ENCODE measurements around the gene ZEB1. TPM values are rescaled to one million over a fixed set of nuclear protein-coding genes. Genes with fewer than 3 reads are reported as not detected.

The ZEB1 gene
- total RNA-seq, 3 donors from 2014 or later = 28.2 to 113 (median 71.1) TPM

- intact Hi-C loops (cut with DNase I; ENCODE audit: low total_unique reads) = no loop called here
These were observed 27.9 kb upstream of the ZEB1 start for GRCh38 chr10:31291123-31291522.

GRCh38 chr10:31294558-31294957 is 24.5 kb upstream of the ZEB1 start:
- TF ChIP-seq POLR2AphosphoS5 (IDR thresholded peaks at IDR 0.05) (no peak), POLR2A (IDR thresholded peaks at IDR 0.05) (no peak), CTCF (IDR thresholded peaks at IDR 0.05) (no peak)

More at GRCh38 chr10:31291123-31291522, 27.9 kb upstream of the ZEB1 start:
- DNase-seq (ENCODE audit: low spot score in 2 of 2) = no peak
- H3K9me3 ChIP-seq = no peaks in the 10 kb centered on the region
- TF ChIP-seq POLR2A (IDR thresholded peaks at IDR 0.05) (no peak), POLR2AphosphoS5 (IDR thresholded peaks at IDR 0.05) (no peak), CTCF (IDR thresholded peaks at IDR 0.05) (no peak)
- H3K27me3 ChIP-seq = no peaks in the 10 kb centered on the region
- H3K27ac ChIP-seq = no peak overlapping the region
- H3K4me3 ChIP-seq = no peak overlapping the region
- H3K36me3 ChIP-seq = no peaks in the 10 kb centered on the region
- H3K4me1 ChIP-seq = no peaks in the 10 kb centered on the region

GRCh38 chr10:31296754-31297153 is 22.3 kb upstream of the ZEB1 start:
- no peak overlapping the region for H3K27ac ChIP-seq
- TF ChIP-seq POLR2A (IDR thresholded peaks at IDR 0.05) = no peak
- TF ChIP-seq CTCF (IDR thresholded peaks at IDR 0.05) = no peak
- TF ChIP-seq POLR2AphosphoS5 (IDR thresholded peaks at IDR 0.05) = no peak
- intact Hi-C loops (cut with DNase I; ENCODE audit: low total_unique reads) = no loop called here

More at GRCh38 chr10:31294558-31294957, 24.5 kb upstream of the ZEB1 start:
- no peak for DNase-seq (ENCODE audit: low spot score in 2 of 2)
- H3K4me1 ChIP-seq = no peaks in the 10 kb centered on the region
- H3K4me3 ChIP-seq = no peak overlapping the region
- H3K27me3 ChIP-seq = no peaks in the 10 kb centered on the region
- H3K36me3 ChIP-seq = no peaks in the 10 kb centered on the region
- no peaks in the 10 kb centered on the region for H3K9me3 ChIP-seq
- intact Hi-C loops (cut with DNase I; ENCODE audit: low total_unique reads) = no loop called here
- no peak overlapping the region for H3K27ac ChIP-seq

GRCh38 chr10:31299119-31299518 is 19.9 kb upstream of the ZEB1 start:
- intact Hi-C loops (cut with DNase I; ENCODE audit: low total_unique reads) = no loop called here
- H3K36me3 ChIP-seq = no peaks in the 10 kb centered on the region
- no peak overlapping the region for H3K27ac ChIP-seq
- H3K4me1 ChIP-seq = no peaks in the 10 kb centered on the region
- no peak overlapping the region for H3K4me3 ChIP-seq
- DNase-seq (ENCODE audit: low spot score in 2 of 2) = no peak
- TF ChIP-seq POLR2A (IDR thresholded peaks at IDR 0.05) (no peak), POLR2AphosphoS5 (IDR thresholded peaks at IDR 0.05) (no peak), CTCF (IDR thresholded peaks at IDR 0.05) (no peak)
- no peaks in the 10 kb centered on the region for H3K9me3 ChIP-seq
- no peaks in the 10 kb centered on the region for H3K27me3 ChIP-seq

More at GRCh38 chr10:31296754-31297153, 22.3 kb upstream of the ZEB1 start:
- Histone ChIP-seq H3K9me3 (no peaks in the 10 kb centered on the region), H3K4me1 (no peaks in the 10 kb centered on the region), H3K27me3 (no peaks in the 10 kb centered on the region), H3K36me3 (no peaks in the 10 kb centered on the region), H3K4me3 (no peak overlapping the region)
- DNase-seq (ENCODE audit: low spot score in 2 of 2) = no peak

GRCh38 chr10:31303212-31303611 is 15.8 kb upstream of the ZEB1 start:
- no peaks in the 10 kb centered on the region for H3K4me1 ChIP-seq
- H3K36me3 ChIP-seq = no peaks in the 10 kb centered on the region
- no peak for DNase-seq (ENCODE audit: low spot score in 2 of 2)
- intact Hi-C loops (cut with DNase I; ENCODE audit: low total_unique reads) = no loop called here
- no peaks in the 10 kb centered on the region for H3K9me3 ChIP-seq
- no peaks in the 10 kb centered on the region for H3K27me3 ChIP-seq
- TF ChIP-seq CTCF (IDR thresholded peaks at IDR 0.05) (no peak), POLR2A (IDR thresholded peaks at IDR 0.05) (no peak), POLR2AphosphoS5 (IDR thresholded peaks at IDR 0.05) (no peak)
- no peak overlapping the region for H3K4me3 ChIP-seq
- H3K27ac ChIP-seq = no peak overlapping the region

Measured in breast epithelium (tissue), 4 donors.